ENCODE data around the gene DLG4. TPM values are rescaled to one million over a fixed set of nuclear protein-coding genes. Genes with fewer than 3 reads are reported as not detected.

DLG4 gene
- total and polyA plus RNA-seq, 3 donors from 2014 or later, result 26.3 to 49.8 (median 45.9) TPM

- intact Hi-C loops (cut with DNase I; ENCODE audit: low total_unique reads), result no loop called here
- Histone ChIP-seq H3K36me3 (ENCODE audit: low read depth, missing control alignments) (no peaks in the 10 kb centered on the region), H3K4me1 (peaks cover 39% of the 10 kb centered on the region), H3K27me3 (no peaks in the 10 kb centered on the region), H3K9me3 (no peaks in the 10 kb centered on the region), H3K27ac (peak overlapping the region; percentile 59 to 80), H3K4me3 (peak overlapping the region; percentile 52 to 55)
- 40 to 43% methylated on average over 9 to 15 of the region's 15 CpGs for WGBS, 2 donors
- no peak for TF ChIP-seq CTCF (IDR thresholded peaks at IDR 0.05)
- TF ChIP-seq POLR2A (IDR thresholded peaks at IDR 0.05), result no peak
- no peak for DNase-seq
These were observed 15.3 kb downstream of the DLG4 start for GRCh38 chr17:7204336-7204735.

GRCh38 chr17:7203391-7203790 is 16.2 kb downstream of the DLG4 start:
- no peak for DNase-seq
- Histone ChIP-seq H3K27me3 (no peaks in the 10 kb centered on the region), H3K9me3 (no peaks in the 10 kb centered on the region), H3K4me3 (no peak overlapping the region), H3K27ac (no peak overlapping the region), H3K4me1 (peaks cover 37% of the 10 kb centered on the region), H3K36me3 (ENCODE audit: low read depth, missing control alignments) (no peaks in the 10 kb centered on the region)
- TF ChIP-seq CTCF (IDR thresholded peaks at IDR 0.05) (no peak), POLR2A (IDR thresholded peaks at IDR 0.05) (no peak)
- intact Hi-C loops (cut with DNase I; ENCODE audit: low total_unique reads), result no loop called here
- WGBS, 2 donors, result 88 to 93% methylated on average over 6 to 16 of the region's 16 CpGs

GRCh38 chr17:7196651-7197401 is 22.8 kb downstream of the DLG4 start:
- Histone ChIP-seq H3K36me3 (ENCODE audit: low read depth, missing control alignments) (no peaks in the 10 kb centered on the region), H3K27me3 (no peaks in the 10 kb centered on the region), H3K4me3 (no peak overlapping the region), H3K4me1 (no peaks in the 10 kb centered on the region), H3K27ac (no peak overlapping the region), H3K9me3 (no peaks in the 10 kb centered on the region)
- intact Hi-C loops (cut with DNase I; ENCODE audit: low total_unique reads), result no loop called here
- WGBS, 2 donors, result 90 to 91% methylated on average over 16 to 22 of the region's 22 CpGs
- DNase-seq, result no peak
- TF ChIP-seq POLR2A (IDR thresholded peaks at IDR 0.05) (no peak), CTCF (IDR thresholded peaks at IDR 0.05) (no peak)

DNA sequence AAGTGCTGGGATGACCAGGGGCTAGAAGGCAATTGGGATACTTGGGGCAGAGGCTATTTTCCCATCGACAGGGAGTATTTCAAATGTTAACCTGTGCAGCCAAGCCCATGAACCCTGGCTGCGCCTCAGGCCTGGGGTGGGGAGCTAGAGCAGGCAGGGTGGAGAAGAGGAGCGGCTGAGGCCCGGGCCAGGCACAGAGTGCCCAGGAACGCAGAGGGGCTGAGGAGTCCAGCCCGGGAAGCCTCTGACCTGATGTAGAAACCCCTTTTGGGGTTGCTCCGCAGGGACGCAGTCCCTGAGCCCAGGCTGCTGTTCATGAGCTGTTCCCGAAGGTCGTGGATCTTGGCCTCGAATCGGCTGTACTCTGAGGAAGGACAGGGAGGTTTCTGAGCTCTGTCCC is 23.7 kb downstream of the DLG4 start:
- 90 to 100% methylated on average over 1 to 12 of the region's 12 CpGs for WGBS, 2 donors
- intact Hi-C loops (cut with DNase I; ENCODE audit: low total_unique reads), result no loop called here
- no peaks in the 10 kb centered on the region for H3K36me3 ChIP-seq (ENCODE audit: low read depth, missing control alignments)

More for the DNA sequence above, 23.7 kb downstream of the DLG4 start:
- no peak overlapping the region for H3K4me3 ChIP-seq
- no peak for DNase-seq
- H3K9me3 ChIP-seq, result no peaks in the 10 kb centered on the region
- H3K27me3 ChIP-seq, result no peaks in the 10 kb centered on the region
- no peaks in the 10 kb centered on the region for H3K4me1 ChIP-seq
- TF ChIP-seq CTCF (IDR thresholded peaks at IDR 0.05) (no peak), POLR2A (IDR thresholded peaks at IDR 0.05) (no peak)
- H3K27ac ChIP-seq, result no peak overlapping the region
